GM21360 (cell line): ENCODE results near the gene DNAJC1.
A peak's percentile ranks its signal among the peaks of the same experiment; 100 is the strongest.
"Not testable (repeated sequence)": the region's sequence is repeated elsewhere in the genome, so short reads cannot be mapped to it uniquely, and the experiment has no call there.

Experiments
- ATAC-seq: cut with Tn5 transposase; IDR thresholded peaks from one replicate; pipeline ENCODE4 v1.9.1; 2021; ENCODE audit warnings: mild to moderate bottlenecking, moderate library complexity; ENCODE audit not compliant: unreplicated experiment

The DNAJC1 gene

DNA sequence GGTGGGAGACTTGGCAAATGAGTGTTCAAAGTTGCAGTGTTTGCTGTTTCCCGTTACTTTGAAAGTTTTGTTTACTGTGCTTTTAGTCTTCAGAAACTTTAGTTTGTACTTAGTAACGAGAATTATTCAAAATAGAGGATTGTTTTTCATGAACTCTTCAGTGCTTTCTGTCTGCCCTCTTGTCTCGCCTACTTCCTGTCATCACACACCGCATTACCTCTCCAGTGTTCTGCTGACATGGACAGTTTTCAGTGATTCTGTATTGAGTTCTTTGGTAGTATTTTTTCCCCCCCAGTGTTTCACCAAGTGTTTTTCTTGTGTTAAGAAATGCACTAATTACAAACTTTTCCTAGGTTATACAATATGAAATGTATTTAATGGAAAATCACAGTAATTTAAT lies 262.5 kb downstream of the DNAJC1 start:
- ATAC-seq: no peak

DNA sequence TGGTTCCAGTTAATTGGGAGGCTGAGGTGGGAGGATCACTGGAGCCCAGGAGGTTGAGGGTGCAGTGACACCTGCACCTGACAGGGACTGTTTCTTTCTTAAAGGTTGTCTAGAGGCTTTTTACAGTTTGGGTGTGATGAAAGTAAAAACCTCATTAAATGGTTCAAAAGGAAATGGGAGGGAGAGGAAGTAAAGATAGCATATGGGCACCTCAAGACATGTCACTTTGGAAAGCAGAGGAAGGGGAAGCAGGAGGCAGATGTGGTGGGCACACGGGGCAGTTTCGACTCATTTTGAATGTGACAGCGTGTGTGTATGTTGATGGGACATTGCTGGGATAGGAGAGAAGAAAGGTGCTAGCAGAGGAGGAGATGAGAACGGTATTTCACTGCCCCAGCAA lies 266.4 kb downstream of the DNAJC1 start:
- no peak for ATAC-seq

DNA sequence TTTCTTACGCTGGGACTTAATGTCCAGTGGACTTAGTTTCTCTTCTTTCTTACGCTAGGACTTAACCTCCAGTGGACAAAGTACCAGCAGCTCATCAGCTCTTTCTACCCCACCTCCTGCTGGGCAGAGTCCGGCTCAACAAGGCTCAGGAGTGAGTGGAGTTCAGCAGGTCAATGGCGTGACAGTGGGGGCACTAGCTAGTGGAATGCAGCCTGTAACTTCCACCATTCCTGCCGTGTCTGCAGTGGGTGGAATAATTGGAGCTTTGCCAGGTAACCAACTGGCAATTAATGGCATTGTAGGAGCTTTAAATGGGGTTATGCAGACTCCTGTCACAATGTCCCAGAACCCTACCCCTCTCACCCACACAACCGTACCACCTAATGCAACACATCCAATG lies 269.8 kb downstream of the DNAJC1 start:
- no peak for ATAC-seq

DNA sequence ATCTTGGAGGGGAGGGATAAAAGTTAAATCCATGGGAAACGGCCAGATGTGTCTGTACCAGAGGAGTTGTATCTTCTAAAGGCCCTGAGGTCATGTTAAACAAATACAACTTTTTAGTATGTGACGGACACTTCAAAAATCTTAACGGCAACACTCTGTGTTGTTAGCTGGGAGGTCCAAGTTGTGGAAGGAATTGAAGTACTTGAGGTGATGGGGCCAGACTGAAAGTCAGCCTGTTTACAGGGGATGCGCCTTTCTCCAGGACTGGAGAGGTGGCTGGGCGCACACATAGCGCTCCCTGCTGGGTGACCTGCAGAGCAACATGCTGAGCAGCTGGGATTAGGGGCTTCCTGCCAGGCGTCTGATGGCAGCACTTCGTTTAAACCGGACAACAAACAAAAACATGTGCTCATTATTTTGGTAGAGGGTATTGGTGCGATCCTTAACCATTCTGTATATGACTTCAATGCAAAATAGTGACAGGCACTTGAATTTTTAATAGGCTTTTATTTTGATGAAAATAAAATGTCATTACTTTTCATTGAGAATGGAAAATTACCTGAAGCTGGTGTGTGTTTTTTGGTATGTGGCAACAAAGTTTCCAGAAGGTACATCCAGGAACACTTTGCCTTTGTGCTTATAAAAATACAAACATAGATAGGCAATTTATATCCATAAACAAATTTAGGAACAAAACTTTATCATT lies 271.3 kb downstream of the DNAJC1 start:
- peak; percentile 97 for ATAC-seq

DNA sequence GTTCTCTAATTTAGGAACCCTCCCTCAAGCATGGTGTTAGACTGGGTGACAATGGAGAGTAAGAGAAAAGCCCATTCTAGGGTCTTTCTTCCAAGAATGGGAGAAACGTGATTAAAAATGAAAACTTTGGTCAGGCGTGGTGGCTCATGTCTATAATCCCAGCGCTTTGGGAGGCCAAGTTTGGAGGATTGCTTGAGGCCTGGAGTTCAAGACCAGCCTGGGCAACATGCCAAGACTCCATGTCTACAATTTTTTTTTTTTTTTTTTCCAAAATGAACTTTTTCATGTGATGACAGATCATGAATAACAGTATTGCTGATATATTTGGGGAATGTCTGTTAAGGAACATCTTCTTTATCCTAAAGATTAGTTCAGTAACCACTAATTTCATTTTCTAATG lies 274.9 kb downstream of the DNAJC1 start:
- ATAC-seq: no peak

DNA sequence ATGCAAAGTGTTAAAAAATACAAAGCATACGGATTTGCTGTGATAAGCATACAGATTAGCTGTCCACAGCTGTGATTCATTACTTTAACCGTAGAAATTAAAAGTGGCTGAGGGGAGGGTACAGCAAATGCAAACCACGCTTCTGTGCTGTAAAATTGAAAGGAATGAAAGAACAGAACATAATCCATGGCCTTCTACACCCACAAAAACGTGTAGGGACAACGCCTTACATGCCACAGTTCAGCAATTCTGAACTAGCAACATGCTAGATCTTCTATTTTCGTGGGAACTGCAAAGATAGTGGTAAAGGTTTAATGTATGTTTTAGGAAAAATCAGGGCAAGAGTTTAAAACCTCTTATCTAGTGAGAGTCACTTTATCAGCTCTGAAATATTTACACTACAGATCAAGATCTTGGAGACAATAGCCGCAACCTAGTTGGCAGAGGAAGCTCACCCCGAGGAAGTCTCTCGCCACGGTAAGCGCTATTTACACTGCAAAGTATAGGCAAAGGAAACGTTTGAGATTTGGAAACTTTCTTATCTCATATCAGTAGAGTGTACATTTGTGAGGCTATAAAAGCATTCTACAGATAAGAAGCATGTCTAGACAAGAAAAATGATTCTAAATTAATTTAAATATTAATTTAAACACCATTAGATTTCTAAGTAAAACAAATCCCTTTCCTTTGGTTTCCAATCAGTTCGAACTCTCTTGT lies 275.9 kb downstream of the DNAJC1 start:
- no peak for ATAC-seq

DNA sequence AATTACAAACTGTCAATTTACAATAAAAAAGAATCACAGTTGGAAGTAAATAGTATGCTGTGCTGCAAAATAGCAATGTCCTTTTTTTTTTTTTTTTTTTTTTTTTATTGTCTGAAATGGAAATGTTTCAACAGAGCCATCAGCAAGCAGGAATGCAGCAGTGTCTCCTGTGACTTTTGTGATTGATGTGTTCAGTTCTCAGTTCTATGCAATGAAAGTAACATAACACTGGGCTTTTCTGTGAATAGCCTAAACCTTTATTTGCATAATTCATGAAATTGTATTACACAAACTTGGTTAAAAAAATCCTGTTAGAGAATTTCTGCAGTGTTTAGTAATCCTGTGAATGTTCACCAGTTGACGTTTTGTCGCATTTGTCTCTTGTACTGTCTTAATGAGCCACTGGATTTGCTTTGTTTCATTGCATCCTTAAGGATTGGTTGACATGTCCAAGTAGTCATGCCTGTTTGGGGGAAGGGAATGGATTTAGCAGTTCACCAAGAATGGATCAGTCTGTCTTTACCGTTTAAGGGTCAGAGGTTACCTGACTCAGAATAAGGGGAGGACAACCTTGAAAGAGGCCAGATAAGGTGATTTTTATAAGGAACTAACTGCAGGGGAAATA lies 276.8 kb downstream of the DNAJC1 start:
- no peak for ATAC-seq

DNA sequence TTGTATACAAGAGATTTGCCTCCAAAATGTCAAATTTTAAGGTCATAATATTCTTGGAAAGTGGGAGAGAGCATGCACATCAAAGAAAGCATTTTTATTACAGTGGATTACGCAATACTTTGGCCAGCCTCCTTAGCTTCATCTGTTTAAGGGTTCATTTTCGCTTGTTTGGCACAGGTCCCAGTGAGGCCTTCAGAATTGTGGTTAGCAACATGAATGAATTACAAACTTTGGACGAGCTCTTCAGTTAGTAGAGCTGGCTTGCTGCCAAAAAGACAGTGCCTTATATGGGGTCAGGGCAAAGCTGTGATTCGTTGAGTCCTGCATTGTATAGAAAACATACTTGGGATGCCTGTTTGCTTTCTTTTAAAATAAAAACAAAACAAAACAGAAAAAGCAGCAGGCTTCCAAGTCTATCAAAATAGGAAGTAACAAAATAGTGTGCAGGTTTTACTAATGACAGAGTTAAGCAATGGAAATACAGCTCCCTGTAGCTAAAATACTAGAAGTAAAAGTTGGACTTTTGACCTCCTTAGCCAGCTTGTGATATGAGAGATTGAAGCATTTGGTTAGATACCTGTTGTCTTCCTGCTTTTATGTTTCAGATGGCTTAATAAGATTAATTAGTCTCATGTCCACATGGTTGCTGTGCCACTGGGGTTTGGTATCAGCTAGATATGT lies 278.7 kb downstream of the DNAJC1 start:
- ATAC-seq: peak; percentile 69

DNA sequence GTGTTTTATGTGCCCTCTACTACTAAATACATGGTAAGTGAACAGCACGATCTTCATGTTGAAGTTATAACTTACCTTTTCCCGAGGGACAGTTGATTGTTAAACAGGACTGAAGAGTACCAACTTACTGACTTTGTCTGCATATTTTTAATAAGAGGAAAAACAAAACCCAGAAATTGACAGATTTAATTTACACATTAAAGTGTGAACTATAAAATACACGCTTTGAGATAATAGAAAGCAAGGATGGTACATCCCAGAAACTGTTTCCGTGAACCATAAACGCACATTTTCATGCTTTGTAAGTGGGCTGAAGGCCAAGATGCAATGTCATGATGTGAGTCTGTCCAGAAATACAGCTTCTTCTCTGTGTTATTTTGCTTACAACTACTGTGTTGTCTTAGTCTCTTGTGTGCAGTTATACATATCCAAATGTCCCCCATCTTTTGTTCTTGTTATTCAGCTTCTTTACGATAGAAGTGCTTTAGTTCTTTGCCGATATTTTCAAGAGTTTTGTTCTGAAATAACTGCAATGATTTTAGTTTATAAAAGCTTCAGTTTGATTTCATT lies 279.4 kb downstream of the DNAJC1 start:
- ATAC-seq: no peak

DNA sequence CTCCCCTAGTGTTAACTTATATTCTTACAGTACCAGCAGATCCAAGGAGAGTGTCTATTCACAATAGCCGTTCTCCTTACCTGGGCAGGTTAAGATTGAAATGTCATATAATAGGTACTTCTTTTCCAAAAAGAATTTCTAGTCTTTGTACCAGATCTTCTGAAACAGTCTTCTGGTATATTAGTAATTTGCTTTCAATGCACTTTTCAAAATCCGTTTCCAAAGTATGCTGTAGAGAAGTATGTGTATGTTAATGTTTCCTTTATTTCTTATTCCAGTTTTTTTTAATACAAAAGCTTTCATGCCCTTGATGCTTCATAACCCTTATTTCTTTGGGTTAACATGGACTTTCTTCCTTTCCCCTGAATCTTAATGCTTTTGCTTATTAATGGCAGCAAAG lies 281.3 kb downstream of the DNAJC1 start:
- no peak for ATAC-seq

DNA sequence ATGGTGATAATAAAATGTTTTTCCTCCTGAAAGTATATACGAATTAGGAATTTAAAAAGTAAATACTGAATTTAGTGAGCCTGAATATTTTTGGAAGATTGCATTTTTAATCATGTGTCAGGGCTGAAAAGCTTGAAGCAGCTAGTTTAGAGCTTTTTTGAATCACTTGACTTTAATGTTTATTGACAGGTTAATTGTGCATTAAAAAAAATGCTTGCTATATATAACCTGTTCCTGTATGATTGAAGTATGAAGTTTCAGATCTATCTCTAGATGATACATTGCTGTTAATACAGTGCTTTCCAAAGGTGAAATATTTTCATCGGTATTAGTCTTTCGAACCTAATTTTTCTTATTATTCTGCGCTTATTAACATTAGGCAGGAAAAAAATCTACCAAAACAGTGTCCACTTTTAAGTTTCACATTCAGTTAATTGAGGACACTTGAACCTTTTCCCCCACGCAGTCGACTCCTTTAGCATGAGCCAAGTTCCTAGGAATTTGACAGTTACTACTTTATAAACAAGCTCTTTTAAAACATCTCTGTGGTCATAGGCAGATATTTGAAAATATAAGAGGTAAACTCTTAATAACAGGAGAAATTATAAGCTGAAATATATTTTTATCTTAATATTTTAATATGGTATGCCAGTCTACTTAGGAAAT lies 282.4 kb downstream of the DNAJC1 start:
- ATAC-seq: no peak

DNA sequence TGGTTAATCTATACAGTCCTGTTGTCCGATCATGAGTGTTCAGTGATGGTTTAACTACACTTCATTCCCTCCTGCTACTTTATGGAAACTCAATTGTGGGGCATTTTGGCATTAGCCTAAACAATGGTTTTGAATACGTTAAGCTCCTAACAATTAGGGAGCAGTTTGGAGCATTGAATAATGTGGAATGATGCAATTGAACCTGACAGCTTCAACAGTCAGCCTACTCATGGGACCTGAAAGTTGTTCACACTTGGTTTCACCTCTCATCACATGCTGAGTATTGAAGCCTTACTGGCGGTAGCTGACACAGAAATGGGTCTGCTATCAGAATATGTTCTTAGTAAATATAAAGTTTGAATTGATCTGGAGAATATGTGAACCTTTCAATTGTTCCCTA lies 283.4 kb downstream of the DNAJC1 start:
- ATAC-seq: no peak

DNA sequence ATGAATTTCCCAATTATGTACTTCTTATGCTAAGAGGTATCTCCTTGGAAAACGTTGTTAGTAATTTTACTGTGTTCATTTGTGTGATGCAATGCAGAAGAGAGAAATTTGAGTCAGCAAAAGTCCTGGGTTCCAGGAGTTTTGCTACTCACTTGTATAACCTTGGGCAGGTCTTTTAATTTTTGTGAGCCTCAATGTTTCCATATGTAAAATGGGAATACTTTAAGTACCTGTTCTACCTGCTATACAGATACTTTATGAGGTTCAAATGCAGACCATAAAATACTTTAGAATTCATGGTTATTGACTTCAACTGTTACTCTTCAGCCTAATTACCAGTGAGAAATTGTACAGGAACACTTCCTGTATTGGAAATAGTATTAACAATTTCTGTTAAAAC lies 284.0 kb downstream of the DNAJC1 start:
- no peak for ATAC-seq

DNA sequence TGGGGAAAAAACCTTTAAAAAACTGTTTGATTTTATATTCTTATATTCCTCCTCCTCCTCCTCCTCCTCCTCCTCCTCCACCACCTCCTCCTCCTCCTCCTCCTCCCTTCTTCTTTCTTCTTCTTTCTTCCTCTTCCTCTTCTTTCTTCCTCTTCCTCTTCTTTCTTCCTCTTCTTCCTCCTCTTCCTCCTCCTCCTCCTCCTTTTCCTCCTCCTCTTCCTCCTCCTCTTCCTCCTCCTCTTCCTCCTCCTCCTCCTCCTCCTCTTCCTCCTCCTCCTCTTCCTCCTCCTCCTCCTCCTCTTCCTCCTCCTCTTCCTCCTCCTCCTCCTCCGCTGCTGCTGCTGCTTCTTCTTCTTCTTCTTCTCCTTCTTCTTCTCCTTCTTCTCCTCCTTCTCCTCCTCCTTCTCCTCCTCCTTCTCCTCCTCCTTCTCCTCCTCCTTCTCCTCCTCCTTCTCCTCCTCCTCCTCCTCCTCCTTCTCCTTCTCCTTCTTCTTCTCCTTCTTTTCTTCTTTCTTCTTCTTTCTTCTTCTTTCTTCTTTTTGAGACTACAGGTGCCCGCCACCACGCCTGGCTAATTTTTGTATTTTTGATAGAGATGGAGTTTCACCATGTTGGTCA lies 286.0 kb downstream of the DNAJC1 start:
- not testable (repeated sequence) for ATAC-seq

DNA sequence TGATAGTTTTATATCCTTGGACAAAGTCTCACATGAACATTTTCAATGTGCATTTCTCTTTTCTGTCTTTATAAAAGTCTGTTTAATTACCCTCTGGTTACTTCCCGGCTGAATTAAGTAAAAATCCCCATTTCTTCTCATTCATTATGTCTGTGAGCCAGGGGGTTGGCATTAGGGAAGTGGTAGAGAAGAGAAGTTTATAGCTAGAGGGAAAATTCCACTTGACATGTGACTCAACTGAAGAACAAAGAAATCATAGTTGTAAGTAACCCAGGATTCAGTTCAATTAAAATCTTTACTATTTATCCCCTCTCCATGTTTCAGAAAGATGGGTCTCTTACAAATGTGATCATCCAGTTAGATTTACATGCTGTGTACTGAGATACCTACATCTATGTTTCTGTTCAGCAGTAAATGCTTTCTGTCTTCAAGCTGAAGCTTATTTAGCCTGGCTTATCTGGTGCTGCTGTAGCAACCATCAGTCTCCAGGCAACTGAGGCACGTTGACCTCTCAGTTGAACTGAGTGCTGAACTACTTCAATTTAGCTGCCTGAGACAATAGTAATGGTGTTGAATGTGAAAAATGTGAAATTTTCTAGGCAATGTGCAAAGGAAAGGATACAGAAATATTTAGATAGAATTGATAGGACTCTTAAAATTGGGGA lies 287.9 kb downstream of the DNAJC1 start:
- ATAC-seq: no peak

DNA sequence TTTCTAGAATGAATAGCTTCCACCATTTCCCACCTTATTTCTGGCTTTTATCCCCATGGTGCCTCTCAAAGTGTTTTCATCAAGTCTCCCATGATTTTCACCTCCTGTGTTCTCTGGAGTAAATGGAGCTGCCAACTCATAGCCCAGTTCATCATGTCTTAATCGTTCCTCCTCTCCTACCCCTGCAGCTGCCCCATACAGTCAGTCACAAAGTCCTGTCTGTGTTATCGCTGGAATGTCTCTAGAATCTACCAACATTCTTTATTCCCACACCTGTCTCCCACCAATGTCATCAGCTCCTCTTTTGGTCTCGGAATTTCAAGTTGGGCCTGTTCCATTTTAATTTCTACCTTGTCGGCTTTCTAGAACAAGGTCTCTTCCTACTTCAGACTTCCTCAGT lies 290.6 kb downstream of the DNAJC1 start:
- ATAC-seq: no peak

DNA sequence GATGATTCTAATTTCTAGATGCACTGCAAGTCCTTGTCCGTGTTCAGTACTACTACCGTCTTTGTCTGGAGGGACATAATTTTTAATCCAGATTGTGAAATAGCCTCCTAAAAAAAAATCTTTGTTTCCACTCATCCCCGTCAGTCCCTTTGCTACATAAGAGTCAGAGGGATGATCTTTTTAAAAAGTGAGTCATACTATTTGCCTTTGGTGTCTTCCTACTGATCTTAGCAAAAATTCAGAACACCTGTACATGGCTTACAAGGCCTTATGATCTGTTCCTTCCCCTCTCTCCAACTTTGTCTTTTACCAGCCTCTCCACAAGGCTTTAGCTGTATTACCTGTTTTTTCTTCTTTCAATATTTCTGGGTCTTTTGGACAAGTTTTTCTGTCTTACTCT lies 296.0 kb downstream of the DNAJC1 start:
- no peak for ATAC-seq
